ENCODE results near the gene SRRM2. TPM values are rescaled to one million over a fixed set of nuclear protein-coding genes. Genes with fewer than 3 reads are reported as not detected.
A peak's percentile ranks its signal among the peaks of the same experiment; 100 is the strongest.

SRRM2 gene
- total RNA-seq, 2 experiments from 2014 or later, result 501 to 511 TPM

DNA sequence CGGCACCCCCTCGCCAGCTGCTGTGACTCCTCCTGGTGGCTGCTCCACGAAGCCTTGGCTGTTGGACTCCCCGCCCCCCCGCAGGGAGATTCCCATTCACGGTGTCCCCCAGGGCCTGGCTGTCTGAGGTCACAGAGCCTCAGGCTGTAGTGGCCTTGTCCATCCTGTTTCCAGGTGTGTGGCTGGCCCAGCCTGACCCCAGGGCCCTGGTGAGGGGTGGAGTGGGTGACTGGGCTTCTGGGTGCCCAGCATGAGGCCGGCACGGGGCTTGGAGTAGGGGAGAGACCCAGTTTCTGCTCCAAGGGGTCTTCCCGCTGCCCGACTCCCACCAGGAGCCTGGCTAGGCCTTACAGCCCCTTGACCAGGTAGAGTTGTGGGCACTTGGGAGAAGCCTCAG is 42.9 kb upstream of the SRRM2 start:
- CTCF ChIA-PET, result no interaction called here

DNA sequence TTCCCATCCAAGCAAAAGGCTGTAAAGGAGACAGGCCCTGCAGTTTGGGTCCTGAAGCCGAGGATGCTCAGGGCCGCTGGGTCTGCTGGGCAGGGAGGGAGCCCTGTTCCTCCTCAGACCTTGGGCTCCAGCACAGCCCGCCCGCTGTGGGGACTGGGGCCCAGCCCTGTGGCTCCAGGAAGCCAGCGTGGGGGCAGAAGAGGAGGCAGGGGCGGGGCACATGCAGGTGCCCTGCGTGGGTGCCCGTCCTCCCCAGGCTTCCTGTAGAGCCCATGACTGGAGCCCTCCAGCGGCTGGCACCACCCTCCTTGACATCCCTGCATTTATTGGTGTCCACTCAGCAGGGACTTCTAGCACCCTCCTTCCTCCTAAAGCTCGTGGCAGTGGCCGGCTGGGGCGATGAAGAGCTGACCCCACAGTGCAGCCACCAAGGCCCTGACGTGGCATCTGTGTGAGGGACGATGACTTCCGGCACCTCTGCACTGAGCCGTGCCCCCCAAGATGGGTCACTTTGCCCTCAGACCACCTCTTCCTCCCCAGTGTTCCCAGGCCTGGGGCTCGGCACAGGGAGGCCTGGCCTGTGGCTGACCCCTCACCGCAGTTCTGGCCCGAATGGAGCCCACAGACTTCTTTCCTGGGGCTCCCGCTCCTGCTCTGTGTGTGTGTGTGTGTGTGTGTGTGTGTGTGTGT is 42.3 kb upstream of the SRRM2 start:
- CTCF ChIA-PET, result no interaction called here
- Mint-ChIP-seq H3K9me3 (ENCODE audit: insufficient read depth) (no peaks in the 10 kb centered on the region), H3K4me3 (no peak overlapping the region), H3K4me1 (ENCODE audit: low read depth) (peaks cover 8% of the 10 kb centered on the region), H3K27me3 (ENCODE audit: low read depth) (no peaks in the 10 kb centered on the region), H3K36me3 (ENCODE audit: low read depth) (peaks cover 3% of the 10 kb centered on the region), H3K27ac (no peak overlapping the region)
- POLR2A ChIA-PET, result no interaction called here
- ATAC-seq (no peak), DNase-seq (no peak)

More for the DNA sequence above, 42.9 kb upstream of the SRRM2 start:
- no peaks in the 10 kb centered on the region for H3K9me3 Mint-ChIP-seq (ENCODE audit: insufficient read depth)
- H3K27ac Mint-ChIP-seq, result no peak overlapping the region
- no peak overlapping the region for H3K4me3 Mint-ChIP-seq
- POLR2A ChIA-PET, result no interaction called here
- no peak for ATAC-seq
- H3K36me3 Mint-ChIP-seq (ENCODE audit: low read depth), result peaks cover 4% of the 10 kb centered on the region
- no peaks in the 10 kb centered on the region for H3K27me3 Mint-ChIP-seq (ENCODE audit: low read depth)
- peaks cover 4% of the 10 kb centered on the region for H3K4me1 Mint-ChIP-seq (ENCODE audit: low read depth)
- DNase-seq, result no peak

DNA sequence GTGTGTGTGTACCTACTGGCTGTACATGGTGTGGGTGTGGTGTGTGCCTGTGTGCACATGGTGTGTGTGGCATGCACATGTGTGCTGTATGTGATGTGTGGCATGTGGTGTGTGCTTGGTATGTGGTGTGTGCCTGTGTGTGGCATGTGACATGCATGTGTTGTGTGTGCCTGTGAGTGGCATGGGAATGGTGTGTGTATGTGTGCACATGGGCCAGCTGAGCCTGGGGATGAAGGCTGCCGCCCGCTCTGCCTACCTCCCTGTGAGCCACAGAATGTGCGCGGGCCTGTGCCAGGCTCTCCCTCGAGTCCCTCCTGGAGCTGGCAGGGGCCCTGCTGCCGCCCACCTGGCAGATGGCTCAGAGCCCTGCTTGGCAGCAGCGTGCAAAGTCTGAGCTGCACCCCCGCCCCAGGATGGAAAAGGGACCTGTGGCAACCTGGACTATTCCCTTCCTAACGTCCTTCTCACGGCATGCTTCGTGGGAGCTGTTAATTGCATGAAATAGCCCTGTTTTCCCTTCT is 41.7 kb upstream of the SRRM2 start:
- Mint-ChIP-seq H3K9me3 (ENCODE audit: insufficient read depth) (no peaks in the 10 kb centered on the region), H3K27me3 (ENCODE audit: low read depth) (no peaks in the 10 kb centered on the region), H3K27ac (no peak overlapping the region), H3K36me3 (ENCODE audit: low read depth) (peaks cover 3% of the 10 kb centered on the region), H3K4me3 (no peak overlapping the region), H3K4me1 (ENCODE audit: low read depth) (peaks cover 14% of the 10 kb centered on the region)
- DNase-seq, result no peak
- no peak for ATAC-seq
- ChIA-PET CTCF (no interaction called here), POLR2A (no interaction called here)

DNA sequence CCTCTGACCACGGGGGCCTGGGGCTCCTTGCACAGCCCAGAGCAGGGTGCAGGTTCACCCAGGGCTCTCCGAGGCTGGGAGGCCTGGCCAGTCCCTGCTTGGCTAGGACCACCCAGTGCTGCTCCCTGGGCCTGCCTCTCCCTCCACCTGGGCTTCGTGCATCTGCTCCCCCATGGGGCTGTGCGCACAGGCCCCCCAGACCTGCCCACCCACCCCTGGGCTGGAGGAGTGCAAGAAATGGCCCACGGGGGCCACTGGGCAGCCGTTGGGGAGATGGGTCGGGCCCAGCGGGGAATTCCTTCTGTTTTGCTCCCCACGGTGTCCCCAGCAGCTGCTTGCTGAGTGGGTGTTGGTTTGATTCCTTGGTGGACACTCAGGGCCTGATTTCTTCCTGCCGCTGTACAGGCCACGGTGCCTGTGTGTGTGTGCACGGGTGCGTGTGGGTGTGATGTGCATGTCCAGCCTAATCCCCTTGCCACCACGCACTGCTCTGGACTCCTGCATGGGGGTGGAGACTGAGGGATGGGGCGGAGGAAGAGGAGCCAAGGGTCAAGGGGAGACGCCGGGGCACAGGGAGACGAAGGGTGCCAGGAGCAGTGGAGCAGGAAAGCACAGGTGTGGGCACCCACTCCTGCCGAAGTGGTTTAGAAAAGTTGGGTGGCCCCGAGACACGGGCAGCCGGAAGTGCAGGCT is 40.9 kb upstream of the SRRM2 start:
- DNase-seq, result no peak
- no peak for ATAC-seq
- POLR2A ChIA-PET, result no interaction called here
- H3K27me3 Mint-ChIP-seq (ENCODE audit: low read depth), result no peaks in the 10 kb centered on the region
- no peak overlapping the region for H3K27ac Mint-ChIP-seq
- H3K4me1 Mint-ChIP-seq (ENCODE audit: low read depth), result peaks cover 20% of the 10 kb centered on the region
- CTCF ChIA-PET, result no interaction called here
- H3K36me3 Mint-ChIP-seq (ENCODE audit: low read depth), result peaks cover 3% of the 10 kb centered on the region
- H3K4me3 Mint-ChIP-seq, result no peak overlapping the region
- H3K9me3 Mint-ChIP-seq (ENCODE audit: insufficient read depth), result no peaks in the 10 kb centered on the region

DNA sequence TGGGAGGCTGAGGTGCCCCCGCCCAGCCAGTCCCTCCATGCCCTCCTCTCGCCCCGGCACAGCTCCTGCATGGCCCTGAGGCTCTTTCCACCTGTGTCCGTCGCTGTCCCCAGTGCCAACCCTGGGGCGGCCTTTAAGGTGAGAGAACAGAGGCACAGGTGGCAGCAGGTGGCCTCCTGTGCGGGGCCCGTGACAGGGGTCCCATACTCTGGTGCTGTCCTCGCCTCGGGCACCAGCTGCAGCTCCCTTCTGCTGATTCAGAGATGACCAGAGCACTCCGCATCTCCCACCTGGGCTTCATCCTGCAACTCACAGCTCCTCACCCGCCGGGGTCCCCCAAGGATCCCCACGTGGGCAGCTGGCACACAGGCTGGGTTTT is 40.4 kb upstream of the SRRM2 start:
- Mint-ChIP-seq H3K36me3 (ENCODE audit: low read depth) (peaks cover 3% of the 10 kb centered on the region), H3K27ac (no peak overlapping the region), H3K27me3 (ENCODE audit: low read depth) (no peaks in the 10 kb centered on the region), H3K9me3 (ENCODE audit: insufficient read depth) (no peaks in the 10 kb centered on the region), H3K4me3 (no peak overlapping the region), H3K4me1 (ENCODE audit: low read depth) (peaks cover 22% of the 10 kb centered on the region)
- ChIA-PET CTCF (no interaction called here), POLR2A (no interaction called here)
- no peak for ATAC-seq
- no peak for DNase-seq

DNA sequence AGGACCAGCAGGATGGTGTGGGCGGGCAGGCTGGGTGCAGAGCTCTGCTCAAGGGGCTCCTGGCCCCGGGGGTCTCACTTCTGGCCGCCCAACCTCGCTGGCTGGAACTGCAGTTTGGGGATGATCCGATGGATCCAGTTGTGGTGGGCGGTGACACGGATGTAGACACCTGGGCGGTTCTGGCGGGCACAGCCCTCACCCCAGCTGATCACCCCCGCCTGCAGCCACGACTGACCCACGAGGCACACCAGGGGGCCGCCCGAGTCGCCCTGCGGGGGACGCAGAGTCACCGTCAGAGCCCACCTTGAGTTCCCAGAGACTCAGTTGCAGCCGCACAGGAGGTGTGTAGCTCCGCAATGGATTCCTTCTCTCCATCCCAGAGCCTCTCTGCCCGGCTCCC is 39.9 kb upstream of the SRRM2 start:
- ATAC-seq, result no peak
- DNase-seq, result no peak
- H3K27ac Mint-ChIP-seq, result no peak overlapping the region
- H3K9me3 Mint-ChIP-seq (ENCODE audit: insufficient read depth), result no peaks in the 10 kb centered on the region
- POLR2A ChIA-PET, result no interaction called here
- CTCF ChIA-PET, result no interaction called here
- no peak overlapping the region for H3K4me3 Mint-ChIP-seq
- H3K27me3 Mint-ChIP-seq (ENCODE audit: low read depth), result no peaks in the 10 kb centered on the region
- H3K36me3 Mint-ChIP-seq (ENCODE audit: low read depth), result peaks cover 3% of the 10 kb centered on the region
- H3K4me1 Mint-ChIP-seq (ENCODE audit: low read depth), result peaks cover 25% of the 10 kb centered on the region

DNA sequence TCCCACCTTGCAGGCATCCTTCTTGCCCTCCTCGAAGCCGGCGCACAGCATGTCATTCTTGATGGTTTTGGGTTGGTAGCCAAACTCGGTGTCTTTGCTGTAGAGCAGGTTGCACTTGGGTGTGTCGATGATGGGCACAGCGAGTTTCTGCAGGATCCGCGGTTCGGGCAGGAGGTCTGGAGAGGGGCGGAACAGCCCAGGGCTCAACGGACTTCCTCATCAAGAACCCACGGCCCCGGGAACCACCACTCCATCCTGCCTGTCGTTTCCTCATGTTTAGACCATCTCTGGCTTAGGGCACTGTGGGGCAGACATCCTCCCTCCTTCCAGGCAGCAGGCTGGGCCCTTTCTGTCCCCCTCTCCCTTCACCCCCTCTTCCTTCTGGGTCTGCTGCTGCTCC is 38.9 kb upstream of the SRRM2 start:
- ChIA-PET CTCF (no interaction called here), POLR2A (no interaction called here)
- DNase-seq, result no peak
- Mint-ChIP-seq H3K9me3 (ENCODE audit: insufficient read depth) (no peaks in the 10 kb centered on the region), H3K4me3 (no peak overlapping the region), H3K27me3 (ENCODE audit: low read depth) (no peaks in the 10 kb centered on the region), H3K36me3 (ENCODE audit: low read depth) (no peaks in the 10 kb centered on the region), H3K27ac (no peak overlapping the region), H3K4me1 (ENCODE audit: low read depth) (peaks cover 29% of the 10 kb centered on the region)
- ATAC-seq, result no peak

DNA sequence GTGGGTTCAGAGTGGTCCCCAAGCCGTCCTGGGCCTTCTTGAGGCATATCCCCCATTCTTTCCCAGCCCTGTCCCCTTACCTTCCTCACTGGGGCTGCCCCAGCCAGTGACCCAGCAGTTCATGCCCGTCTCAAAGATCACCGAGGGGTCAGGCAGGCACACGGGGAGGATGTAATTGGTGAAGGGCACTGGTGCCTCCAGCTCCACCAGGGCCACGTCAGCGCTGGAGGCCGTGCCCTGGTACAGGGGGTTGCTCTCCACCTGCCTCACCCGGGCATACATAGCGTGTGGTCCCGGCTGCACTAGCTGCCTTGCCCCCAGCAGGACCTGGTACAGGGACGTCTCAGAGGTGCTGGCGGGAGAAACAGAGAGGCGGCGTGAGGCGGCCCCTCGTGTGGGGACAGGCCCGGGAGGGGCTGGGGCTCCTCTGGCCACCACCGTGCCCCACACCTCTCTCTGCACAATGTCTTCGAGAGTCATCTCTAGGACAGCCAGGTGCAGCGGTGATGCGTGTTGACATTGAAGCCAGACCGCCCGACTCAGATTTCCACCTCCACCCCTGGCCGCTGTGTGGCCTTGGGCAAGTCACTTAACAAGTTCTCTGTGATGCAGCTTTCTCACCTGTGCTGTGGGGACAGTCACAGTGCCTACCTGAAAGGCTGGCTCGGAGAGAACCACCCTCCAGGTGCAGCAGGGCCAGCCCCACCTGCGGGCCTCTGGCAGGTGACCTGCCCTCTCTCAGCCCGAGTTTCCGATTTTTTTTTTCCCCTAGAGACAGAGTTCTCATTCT is 38.3 kb upstream of the SRRM2 start:
- peaks cover 32% of the 10 kb centered on the region for H3K4me1 Mint-ChIP-seq (ENCODE audit: low read depth)
- H3K9me3 Mint-ChIP-seq (ENCODE audit: insufficient read depth), result no peaks in the 10 kb centered on the region
- ChIA-PET CTCF (no interaction called here), POLR2A (no interaction called here)
- DNase-seq, result no peak
- no peak overlapping the region for H3K4me3 Mint-ChIP-seq
- H3K36me3 Mint-ChIP-seq (ENCODE audit: low read depth), result no peaks in the 10 kb centered on the region
- H3K27me3 Mint-ChIP-seq (ENCODE audit: low read depth), result no peaks in the 10 kb centered on the region
- H3K27ac Mint-ChIP-seq, result no peak overlapping the region
- no peak for ATAC-seq

DNA sequence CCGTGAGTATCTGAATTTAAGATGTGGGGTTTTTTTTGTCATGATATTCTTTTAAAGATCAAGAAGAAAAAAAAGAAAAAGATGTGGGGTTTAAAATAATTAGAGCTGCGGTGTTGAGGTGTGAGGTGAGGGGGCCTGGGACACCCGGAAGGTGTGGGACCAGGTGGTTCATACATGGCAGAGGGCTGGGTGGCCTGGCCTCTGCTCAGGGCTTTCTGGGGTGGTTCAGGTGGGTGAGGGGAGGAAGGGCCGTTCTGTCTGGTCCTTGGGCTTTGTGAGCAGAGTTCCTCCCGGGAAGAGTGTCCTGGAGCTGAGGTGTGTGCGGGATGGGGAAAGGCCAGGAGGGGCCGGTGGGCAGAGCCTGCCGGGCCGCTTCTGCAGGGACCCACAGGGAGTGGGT is 37.4 kb upstream of the SRRM2 start:
- no peaks in the 10 kb centered on the region for H3K27me3 Mint-ChIP-seq (ENCODE audit: low read depth)
- no peak for DNase-seq
- POLR2A ChIA-PET, result no interaction called here

DNA sequence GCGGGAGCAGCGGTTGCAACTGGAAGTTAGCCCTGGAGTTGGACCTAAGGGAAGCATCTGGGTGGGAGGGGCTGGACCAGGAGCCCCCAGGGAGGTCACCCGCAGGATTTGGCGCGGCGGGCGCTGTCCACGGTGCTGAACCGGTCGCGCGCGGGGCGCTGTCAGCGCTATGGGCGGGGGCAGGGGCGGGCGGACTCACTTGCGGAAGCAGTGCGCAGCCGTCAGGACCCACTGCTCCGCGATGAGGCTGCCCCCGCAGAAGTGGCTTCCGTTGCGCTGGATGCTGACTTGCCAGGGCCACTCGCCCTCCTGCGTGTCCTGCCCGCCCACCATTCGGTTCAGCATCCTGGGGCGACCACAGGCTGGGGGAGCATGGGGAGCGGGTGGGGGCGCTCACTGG is 36.9 kb upstream of the SRRM2 start:
- no peaks in the 10 kb centered on the region for H3K9me3 Mint-ChIP-seq (ENCODE audit: insufficient read depth)
- no peak overlapping the region for H3K4me3 Mint-ChIP-seq
- CTCF ChIA-PET, result no interaction called here
- peak; percentile 92 for DNase-seq
- POLR2A ChIA-PET, result interaction anchor here (0.7 to 1.1 kb wide), 2 partner anchors 37 to 712 kb away, joined by 3 to 5 read pairs; partner anchors contain the start of gene SRRM2
- H3K36me3 Mint-ChIP-seq (ENCODE audit: low read depth), result no peaks in the 10 kb centered on the region
- peaks cover 32% of the 10 kb centered on the region for H3K4me1 Mint-ChIP-seq (ENCODE audit: low read depth)
- no peak overlapping the region for H3K27ac Mint-ChIP-seq
- peak; percentile 94 for ATAC-seq
- no peaks in the 10 kb centered on the region for H3K27me3 Mint-ChIP-seq (ENCODE audit: low read depth)

More for the DNA sequence above, 37.4 kb upstream of the SRRM2 start:
- Mint-ChIP-seq H3K27ac (no peak overlapping the region), H3K4me3 (no peak overlapping the region), H3K4me1 (ENCODE audit: low read depth) (peaks cover 32% of the 10 kb centered on the region), H3K36me3 (ENCODE audit: low read depth) (no peaks in the 10 kb centered on the region), H3K9me3 (ENCODE audit: insufficient read depth) (no peaks in the 10 kb centered on the region)
- no peak for ATAC-seq
- CTCF ChIA-PET, result no interaction called here

DNA sequence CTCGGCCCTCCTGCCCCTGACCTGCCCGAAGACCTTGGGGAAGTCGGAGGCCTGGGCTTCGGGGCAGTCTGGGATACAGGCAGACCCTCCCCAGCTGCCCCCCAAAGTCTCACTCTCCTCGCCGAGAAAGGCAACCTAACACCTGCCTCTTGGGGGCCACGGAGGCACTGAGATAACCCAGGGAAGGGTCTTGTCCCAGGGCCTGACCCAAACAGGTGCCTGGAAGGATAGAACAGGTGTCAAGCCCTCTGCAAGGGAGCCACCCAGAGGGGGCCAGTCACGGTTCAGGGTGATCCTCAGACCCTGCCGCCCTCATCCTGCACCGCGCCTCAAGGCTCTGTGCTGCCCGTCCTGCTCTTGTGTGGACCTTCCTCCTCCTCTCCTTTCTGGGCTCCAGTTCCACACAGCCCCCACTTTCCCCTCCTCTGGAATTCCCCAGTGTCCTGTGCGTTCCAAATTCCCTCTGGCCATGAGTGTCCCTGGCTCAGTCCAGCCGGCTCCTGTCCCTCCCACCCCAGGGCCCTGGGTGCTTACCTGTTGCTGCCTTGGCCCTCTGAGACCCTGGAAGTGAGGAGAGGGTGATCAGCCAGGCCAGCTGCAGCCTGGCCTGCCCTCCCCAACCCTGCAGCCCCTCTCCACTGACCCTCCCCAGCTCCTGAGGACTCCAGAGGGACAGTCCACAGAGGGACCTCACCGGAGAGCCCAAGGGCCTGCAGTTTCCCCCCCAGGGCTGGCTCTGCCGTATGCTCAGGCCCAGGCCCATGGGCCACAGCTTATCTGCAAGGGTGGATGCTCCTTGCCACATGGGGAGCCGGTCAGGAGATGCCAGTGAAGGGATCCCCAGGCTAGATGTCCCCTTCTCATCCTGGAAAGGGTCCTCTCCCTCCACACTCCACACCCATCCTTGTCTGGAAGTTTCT is 36.2 kb upstream of the SRRM2 start:
- no peaks in the 10 kb centered on the region for H3K36me3 Mint-ChIP-seq (ENCODE audit: low read depth)
- ChIA-PET CTCF (no interaction called here), POLR2A (interaction anchor here (0.6 to 1.1 kb wide), 3 partner anchors 36 to 713 kb away, joined by 3 to 5 read pairs (median 3); partner anchors contain the start of gene SRRM2)
- ATAC-seq (no peak), DNase-seq (no peak)
- H3K27me3 Mint-ChIP-seq (ENCODE audit: low read depth), result no peaks in the 10 kb centered on the region
- no peak overlapping the region for H3K4me3 Mint-ChIP-seq
- peaks cover 32% of the 10 kb centered on the region for H3K4me1 Mint-ChIP-seq (ENCODE audit: low read depth)
- H3K9me3 Mint-ChIP-seq (ENCODE audit: insufficient read depth), result no peaks in the 10 kb centered on the region
- no peak overlapping the region for H3K27ac Mint-ChIP-seq
